Keratinocyte (primary cell): ENCODE data around the gene RAB4B. TPM values are rescaled to one million over a fixed set of nuclear protein-coding genes. Genes with fewer than 3 reads are reported as not detected.

Experiments
- DNase-seq: peaks from one replicate; pipeline ENCODE4 v3.0.0-alpha.2; 2011; ENCODE audit warnings: low read depth, missing footprints, low spot score
- FAIRE-seq: peaks from 2 replicates; lab custom pipeline; 2011; peaks lifted over from hg19 to GRCh38; lab: Jason Lieb, UNC
- H2AFZ ChIP-seq: 2 replicates; pipeline ENCODE4 v1.6.0; 2012; ENCODE audit warnings: low read length, control low read depth, inconsistent platforms; ENCODE audit not compliant: control insufficient read depth
- H3K27ac ChIP-seq: 2 replicates; pipeline ENCODE4 v1.5.1; 2011; ENCODE audit warnings: low read length; ENCODE audit not compliant: control insufficient read depth, insufficient read depth
- H3K27me3 ChIP-seq: 3 replicates; pipeline ENCODE4 v1.6.0; 2011; ENCODE audit warnings: low read length; ENCODE audit not compliant: control insufficient read depth, insufficient read depth; ENCODE audit errors: extremely low read depth
- H3K36me3 ChIP-seq, 2 experiments: 2 replicates in 1 of 2; 3 replicates in 1 of 2; pipeline ENCODE4 v1.5.1; 2011; ENCODE audit warnings: low read length in 2 of 2, mild to moderate bottlenecking in 1 of 2; ENCODE audit not compliant: control insufficient read depth in 2 of 2, insufficient read depth in 2 of 2; ENCODE audit errors: extremely low read depth in 1 of 2
- H3K4me1 ChIP-seq: 3 replicates; pipeline ENCODE4 v1.5.1; 2011; ENCODE audit warnings: low read length; ENCODE audit not compliant: control insufficient read depth, insufficient read depth; ENCODE audit errors: extremely low read depth
- H3K4me2 ChIP-seq: 3 replicates; pipeline ENCODE4 v1.6.0; 2011; ENCODE audit warnings: low read depth, low read length; ENCODE audit not compliant: control insufficient read depth, insufficient read depth; ENCODE audit errors: extremely low read depth
- H3K4me3 ChIP-seq, 3 experiments: fragments of 200-600 bp in 1 of 3; sonication (generic) in 1 of 3; 2 replicates in 2 of 3; 3 replicates in 1 of 3; pipeline ENCODE4 v1.5.1; 2011 to 2016; ENCODE audit warnings: low read length in 3 of 3, mild to moderate bottlenecking in 3 of 3, control low read depth in 2 of 3, inconsistent platforms in 1 of 3, low read depth in 1 of 3, mixed read lengths in 1 of 3, mixed run types in 1 of 3, moderate library complexity in 1 of 3; ENCODE audit not compliant: control insufficient read depth in 2 of 3, insufficient read depth in 2 of 3; ENCODE audit errors: extremely low read depth in 1 of 3
- H3K79me2 ChIP-seq: 2 replicates; pipeline ENCODE4 v1.6.0; 2012; ENCODE audit warnings: low read length; ENCODE audit not compliant: control insufficient read depth, insufficient read depth
- H3K9ac ChIP-seq: 3 replicates; pipeline ENCODE4 v1.6.0; 2011; ENCODE audit warnings: low read length; ENCODE audit not compliant: control insufficient read depth, insufficient read depth; ENCODE audit errors: extremely low read depth
- H3K9me1 ChIP-seq: 3 replicates; pipeline ENCODE4 v1.6.0; 2011; ENCODE audit warnings: low read length; ENCODE audit not compliant: control insufficient read depth, insufficient read depth; ENCODE audit errors: extremely low read depth
- H3K9me3 ChIP-seq: 2 replicates; pipeline ENCODE4 v1.5.1; 2012; ENCODE audit warnings: low read depth, low read length; ENCODE audit not compliant: control insufficient read depth
- H4K20me1 ChIP-seq: 3 replicates; pipeline ENCODE4 v1.6.0; 2011; ENCODE audit warnings: low read length; ENCODE audit not compliant: control insufficient read depth, insufficient read depth; ENCODE audit errors: extremely low read depth
- CTCF ChIP-seq, 3 experiments: IDR thresholded peaks in 1 of 3; conservative IDR thresholded peaks in 1 of 3; optimal IDR thresholded peaks in 1 of 3; 2 replicates in 2 of 3; 3 replicates in 1 of 3; pipeline versions ENCODE3 to v1.5.1; 2011; ENCODE audit warnings: low read length in 3 of 3, mild to moderate bottlenecking in 3 of 3, moderate library complexity in 2 of 3, control low read depth in 1 of 3, inconsistent platforms in 1 of 3; ENCODE audit not compliant: insufficient read depth in 2 of 3; ENCODE audit errors: extremely low read depth in 1 of 3
- EZH2 ChIP-seq: IDR thresholded peaks from one replicate; pipeline ENCODE4 v1.6.1; 2012; ENCODE audit warnings: inconsistent platforms, mild to moderate bottlenecking, low read length, moderate library complexity
- dilution Hi-C: fragments of 300-500 bp; cut with MboI; formaldehyde crosslinking; loops from one replicate; pipeline ENCODE4 v1.7.0; 2020; ENCODE audit warnings: low sequenced_read_pairs; ENCODE audit not compliant: extremely low pct_ligation_motif_present
- polyA plus RNA-seq, 5 experiments: library from polyadenylated mRNA; depleted of rRNA in 3 of 5; stranded (reverse) in 3 of 5; stranded (forward) in 1 of 5; unstranded in 1 of 5; fragments of >200 nt; gene quantifications; 1 replicate in 1 of 5; 2 replicates in 3 of 5; 3 replicates in 1 of 5; pipeline versions ENCODE4 v1.2.1 to v1.2.3, GENCODE V29; 2011 to 2012; ENCODE audit warnings: missing spikeins in 2 of 5, low read depth in 1 of 5, low replicate concordance in 1 of 5

Gene RAB4B
- polyA plus RNA-seq, 1 donor (not counting 4 experiments of a cell fraction or from before 2014, with no cell fraction given): 15.0 TPM

DNA sequence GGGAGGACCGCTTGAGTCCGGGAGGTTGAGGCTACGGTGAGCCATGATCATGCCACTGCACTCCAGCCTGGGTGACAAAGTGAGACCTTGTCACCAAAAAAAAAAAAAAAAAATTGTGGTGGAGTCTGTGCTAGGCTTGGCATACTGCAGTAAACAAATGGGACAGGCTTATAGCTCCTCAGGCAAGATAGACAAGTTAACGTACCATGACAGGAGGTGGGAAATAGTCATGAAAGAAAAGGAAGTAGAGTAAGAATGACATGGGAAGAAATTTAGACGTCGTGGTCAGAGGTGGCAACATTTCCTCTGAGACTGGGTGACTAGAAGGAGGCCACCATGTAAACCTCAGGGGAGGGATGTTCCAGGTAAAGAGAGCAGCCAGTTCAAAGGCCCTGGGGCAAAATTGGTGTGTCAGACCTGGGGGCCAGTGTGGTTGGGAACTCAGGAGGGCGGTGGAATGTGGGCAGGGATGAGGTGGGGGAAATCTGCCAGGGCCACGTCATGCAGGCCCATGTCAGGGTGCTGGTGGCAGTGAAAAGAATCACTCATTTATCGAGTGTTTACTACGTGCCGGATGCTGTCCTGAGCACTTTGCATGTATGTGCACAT is 21.4 kb upstream of the RAB4B start:
- peaks cover 33% of the 10 kb centered on the region for H3K4me1 ChIP-seq
- dilution Hi-C loops: no loop called here
- H3K27ac ChIP-seq: peak overlapping the region; percentile 15
- H4K20me1 ChIP-seq: peaks cover 22% of the 10 kb centered on the region
- H3K9ac ChIP-seq: peak overlapping the region; percentile 6
- H3K79me2 ChIP-seq: peaks cover 80% of the 10 kb centered on the region
- no peaks in the 10 kb centered on the region for H3K27me3 ChIP-seq
- TF ChIP-seq CTCF (optimal IDR thresholded peaks at IDR 0.05 in 1 of 3, IDR thresholded peaks at IDR 0.05 in 1 of 3, conservative IDR thresholded peaks at IDR 0.05 in 1 of 3; ENCODE audit: extremely low read depth in 1 of 3, insufficient read depth in 2 of 3, low read length in 3 of 3) (no peak), EZH2 (no peak)
- no peaks in the 10 kb centered on the region for H3K9me3 ChIP-seq
- H3K4me3 ChIP-seq: peak overlapping the region in 1 of 3 experiments; percentile 43
- peak; percentile 39 for FAIRE-seq
- H2AFZ ChIP-seq: no peak overlapping the region
- peaks cover 9% of the 10 kb centered on the region for H3K9me1 ChIP-seq
- H3K36me3 ChIP-seq: peaks cover 30 to 67% of the 10 kb centered on the region in 2 experiments
- H3K4me2 ChIP-seq: peak overlapping the region; percentile 71
- peak; percentile 76 for DNase-seq

DNA sequence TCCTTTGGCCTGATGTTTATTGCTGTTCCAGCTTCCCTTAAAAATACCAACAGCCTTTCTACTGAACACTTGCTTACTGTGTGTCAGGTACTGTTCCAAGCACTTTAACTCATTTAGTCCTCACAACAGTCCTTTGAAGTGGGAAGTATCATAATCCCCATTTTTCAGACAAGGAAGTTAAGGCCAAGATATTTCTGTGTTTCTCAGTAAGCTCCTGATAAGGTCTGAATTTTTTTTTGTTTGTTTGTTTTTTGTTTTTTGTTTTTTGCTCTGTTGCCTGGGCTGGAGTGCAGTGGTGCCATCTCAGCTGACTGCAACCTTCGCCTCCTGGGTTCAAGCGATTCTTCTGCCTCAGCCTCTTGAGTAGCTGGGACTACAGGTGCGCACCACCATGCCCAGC is 19.6 kb upstream of the RAB4B start:
- no peak for FAIRE-seq
- H4K20me1 ChIP-seq: peaks cover 22% of the 10 kb centered on the region
- H3K79me2 ChIP-seq: peaks cover 70% of the 10 kb centered on the region
- peaks cover 49 to 71% of the 10 kb centered on the region in 2 experiments for H3K36me3 ChIP-seq
- H3K4me2 ChIP-seq: no peak overlapping the region
- no peak for DNase-seq
- H3K9ac ChIP-seq: no peak overlapping the region
- H3K27me3 ChIP-seq: no peaks in the 10 kb centered on the region
- peaks cover 27% of the 10 kb centered on the region for H3K4me1 ChIP-seq
- no peak overlapping the region for H3K27ac ChIP-seq
- no peak overlapping the region for H3K4me3 ChIP-seq
- peaks cover 9% of the 10 kb centered on the region for H3K9me1 ChIP-seq
- no peak overlapping the region for H2AFZ ChIP-seq
- dilution Hi-C loops: no loop called here
- no peak for TF ChIP-seq EZH2
- no peak for TF ChIP-seq CTCF (optimal IDR thresholded peaks at IDR 0.05 in 1 of 3, IDR thresholded peaks at IDR 0.05 in 1 of 3, conservative IDR thresholded peaks at IDR 0.05 in 1 of 3; ENCODE audit: extremely low read depth in 1 of 3, insufficient read depth in 2 of 3, low read length in 3 of 3)
- H3K9me3 ChIP-seq: no peaks in the 10 kb centered on the region
